ENCODE measurements around the gene IL10RB. TPM values are rescaled to one million over a fixed set of nuclear protein-coding genes. Genes with fewer than 3 reads are reported as not detected.

The IL10RB gene
- total and polyA plus RNA-seq, 2 of the 8 experiments (the other 6 are each of a cell fraction or from before 2014, with no cell fraction given): 2.7 to 3.2 TPM

GRCh38 chr21:33315946-33316710 lies 50.0 kb downstream of the IL10RB start (continued):
- no peak for TF ChIP-seq CHD7 (IDR thresholded peaks at IDR 0.05; ENCODE audit: insufficient replicate concordance, low read length)
- no peak for TF ChIP-seq EP300 (IDR thresholded peaks at IDR 0.05; ENCODE audit: borderline replicate concordance in 1 of 2, low read depth in 2 of 2, low read length in 2 of 2)
- no peak for TF ChIP-seq TAF7 (optimal IDR thresholded peaks at IDR 0.05; ENCODE audit: borderline replicate concordance, low read depth, low read length)

All from H1 (cell line).